ENCODE data around the gene KIAA1755. TPM values are rescaled to one million over a fixed set of nuclear protein-coding genes. Genes with fewer than 3 reads are reported as not detected.

The KIAA1755 gene
- total RNA-seq, 1 experiment from 2014 or later = 0.22 TPM

DNA sequence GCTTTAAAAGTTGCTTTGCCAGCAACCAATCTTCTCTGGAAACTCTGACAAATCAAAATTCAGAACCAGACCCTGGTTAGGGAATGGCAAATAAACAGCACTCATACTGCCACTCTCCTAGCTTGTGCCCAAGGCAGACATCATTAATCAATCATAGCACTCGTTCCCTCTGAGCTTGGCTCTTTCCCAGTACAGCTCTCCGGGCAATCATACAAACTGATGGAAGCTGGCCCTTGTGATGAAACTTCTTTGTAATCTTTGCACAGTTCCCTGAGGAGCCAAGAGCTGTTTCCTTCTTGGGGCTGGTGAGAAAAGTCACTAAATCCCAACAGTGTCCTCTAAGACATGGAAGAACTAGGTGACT, 34.7 kb downstream of the KIAA1755 start:
- no peak overlapping the region for H2AFZ ChIP-seq
- no peaks in the 10 kb centered on the region for H3K79me2 ChIP-seq (ENCODE audit: low read depth)
- no peaks in the 10 kb centered on the region for H3K9me3 ChIP-seq (ENCODE audit: insufficient read depth, low read depth)
- intact Hi-C loops (cut with micrococcal nuclease; ENCODE audit: unreplicated experiment) = no loop called here
- no TSS peak for BruUV-seq (replicated peaks)
- no peak overlapping the region for H3K4me3 ChIP-seq
- no peaks in the 10 kb centered on the region for H3K27me3 ChIP-seq (ENCODE audit: insufficient read depth, low read depth)
- H3K9me2 ChIP-seq (ENCODE audit: insufficient read depth) = no peaks in the 10 kb centered on the region
- CTCF ChIA-PET = interaction anchor here (0.6 kb wide), 1 partner anchor 96 kb away, joined by 3 read pairs; no protein-coding TSS in a partner anchor
- peak in 1 of 2 experiments; percentile 28 for DNase-seq
- H3K27ac ChIP-seq = no peak overlapping the region
- H4K20me1 ChIP-seq (ENCODE audit: insufficient read depth) = no peaks in the 10 kb centered on the region
- H3K36me3 ChIP-seq (ENCODE audit: low read depth) = no peaks in the 10 kb centered on the region
- H3F3A ChIP-seq (ENCODE audit: insufficient read depth, low read depth) = no peaks in the 10 kb centered on the region; the same call in 1 of the 2 replicates
- peaks cover 1% of the 10 kb centered on the region; the same call in 1 of the 2 replicates for H3K4me1 ChIP-seq (replicated peaks; ENCODE audit: insufficient read depth)
- POLR2A ChIA-PET (ENCODE audit: unreplicated experiment) = no interaction called here
- H3K4me2 ChIP-seq = no peak overlapping the region
- TF ChIP-seq, protein P1, sequence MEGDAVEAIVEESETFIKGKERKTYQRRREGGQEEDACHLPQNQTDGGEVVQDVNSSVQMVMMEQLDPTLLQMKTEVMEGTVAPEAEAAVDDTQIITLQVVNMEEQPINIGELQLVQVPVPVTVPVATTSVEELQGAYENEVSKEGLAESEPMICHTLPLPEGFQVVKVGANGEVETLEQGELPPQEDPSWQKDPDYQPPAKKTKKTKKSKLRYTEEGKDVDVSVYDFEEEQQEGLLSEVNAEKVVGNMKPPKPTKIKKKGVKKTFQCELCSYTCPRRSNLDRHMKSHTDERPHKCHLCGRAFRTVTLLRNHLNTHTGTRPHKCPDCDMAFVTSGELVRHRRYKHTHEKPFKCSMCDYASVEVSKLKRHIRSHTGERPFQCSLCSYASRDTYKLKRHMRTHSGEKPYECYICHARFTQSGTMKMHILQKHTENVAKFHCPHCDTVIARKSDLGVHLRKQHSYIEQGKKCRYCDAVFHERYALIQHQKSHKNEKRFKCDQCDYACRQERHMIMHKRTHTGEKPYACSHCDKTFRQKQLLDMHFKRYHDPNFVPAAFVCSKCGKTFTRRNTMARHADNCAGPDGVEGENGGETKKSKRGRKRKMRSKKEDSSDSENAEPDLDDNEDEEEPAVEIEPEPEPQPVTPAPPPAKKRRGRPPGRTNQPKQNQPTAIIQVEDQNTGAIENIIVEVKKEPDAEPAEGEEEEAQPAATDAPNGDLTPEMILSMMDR (conservative IDR thresholded peaks at IDR 0.05) = no peak
- no peak for TF ChIP-seq EZH2 (IDR thresholded peaks at IDR 0.05; ENCODE audit: low read depth)

DNA sequence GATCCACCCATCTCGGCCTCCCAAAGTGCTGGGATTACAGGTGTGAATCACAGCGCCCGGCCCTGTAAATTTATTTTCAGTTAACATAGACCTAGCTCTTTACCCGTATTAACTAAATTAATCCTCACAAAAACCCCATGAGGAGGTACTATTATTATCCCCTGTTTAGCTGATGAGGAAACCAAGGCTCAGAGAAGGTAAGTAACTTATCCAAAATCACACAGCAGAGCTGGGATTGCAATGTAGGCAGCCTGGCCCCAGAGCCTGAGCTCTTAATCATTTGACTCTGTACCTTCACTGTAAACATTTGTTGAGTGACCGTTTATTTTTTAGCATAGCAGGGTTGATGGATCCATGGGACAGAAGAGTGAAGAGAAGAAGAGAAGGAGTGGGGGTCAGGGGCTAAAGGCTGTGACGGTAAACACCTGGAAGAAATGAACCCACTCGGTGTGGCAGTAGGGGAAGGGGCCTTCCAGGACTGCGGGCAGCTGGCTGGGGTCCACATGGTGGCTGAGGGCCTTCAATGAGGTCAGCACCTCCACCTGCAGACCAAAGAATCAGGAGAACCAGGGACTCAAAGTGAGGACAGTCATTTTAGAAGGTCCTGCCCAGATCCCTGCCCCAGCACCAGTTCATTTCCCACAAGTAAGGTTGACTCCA, 35.2 kb downstream of the KIAA1755 start:
- ChIA-PET POLR2A (ENCODE audit: unreplicated experiment) (no interaction called here), CTCF (interaction anchor here (0.6 to 1.1 kb wide), 2 partner anchors 50 to 96 kb away, joined by 3 to 4 read pairs; no protein-coding TSS in a partner anchor)
- Histone ChIP-seq H3K4me1 (replicated peaks; ENCODE audit: insufficient read depth) (peaks cover 4% of the 10 kb centered on the region; the same call in 1 of the 2 replicates), H3K79me2 (ENCODE audit: low read depth) (no peaks in the 10 kb centered on the region), H4K20me1 (ENCODE audit: insufficient read depth) (no peaks in the 10 kb centered on the region), H2AFZ (no peak overlapping the region), H3K9me2 (ENCODE audit: insufficient read depth) (no peaks in the 10 kb centered on the region), H3K27me3 (ENCODE audit: insufficient read depth, low read depth) (no peaks in the 10 kb centered on the region), H3F3A (ENCODE audit: insufficient read depth, low read depth) (no peaks in the 10 kb centered on the region; the same call in 1 of the 2 replicates), H3K27ac (no peak overlapping the region), H3K36me3 (ENCODE audit: low read depth) (no peaks in the 10 kb centered on the region), H3K4me3 (no peak overlapping the region), H3K9me3 (ENCODE audit: insufficient read depth, low read depth) (no peaks in the 10 kb centered on the region), H3K4me2 (no peak overlapping the region)
- intact Hi-C loops (cut with micrococcal nuclease; ENCODE audit: unreplicated experiment) = no loop called here
- TF ChIP-seq, protein P1 (conservative IDR thresholded peaks at IDR 0.05) = no peak
- no peak for TF ChIP-seq EZH2 (IDR thresholded peaks at IDR 0.05; ENCODE audit: low read depth)
- peak in 1 of 2 experiments; percentile 8 for DNase-seq
- BruUV-seq (replicated peaks) = no TSS peak

DNA sequence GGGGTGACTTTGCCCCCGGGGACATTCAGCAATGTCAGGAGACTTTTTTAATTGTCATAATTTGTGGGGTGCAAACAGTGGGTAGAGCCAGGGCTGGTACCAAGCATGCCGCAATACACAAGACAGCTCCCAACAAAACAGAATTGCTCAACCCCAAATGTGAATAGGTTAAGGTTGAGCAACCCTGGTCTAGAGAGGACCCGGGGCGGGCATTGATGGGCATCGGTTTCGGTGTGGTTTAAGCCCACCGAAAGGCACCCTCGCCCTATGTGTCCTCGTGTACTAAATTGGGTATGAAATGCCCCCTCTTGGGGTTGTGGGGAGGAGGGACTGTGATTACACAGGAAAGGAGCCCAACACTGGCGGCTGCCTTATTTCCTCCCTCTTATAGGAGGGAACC, 36.0 kb downstream of the KIAA1755 start:
- no peak for DNase-seq
- Histone ChIP-seq H3K4me3 (no peak overlapping the region), H3F3A (ENCODE audit: insufficient read depth, low read depth) (no peaks in the 10 kb centered on the region; the same call in 1 of the 2 replicates), H3K27ac (no peak overlapping the region), H4K20me1 (ENCODE audit: insufficient read depth) (no peaks in the 10 kb centered on the region), H3K36me3 (ENCODE audit: low read depth) (no peaks in the 10 kb centered on the region), H2AFZ (no peak overlapping the region), H3K79me2 (ENCODE audit: low read depth) (no peaks in the 10 kb centered on the region), H3K27me3 (ENCODE audit: insufficient read depth, low read depth) (no peaks in the 10 kb centered on the region), H3K9me3 (ENCODE audit: insufficient read depth, low read depth) (no peaks in the 10 kb centered on the region), H3K4me1 (replicated peaks; ENCODE audit: insufficient read depth) (peaks cover 4% of the 10 kb centered on the region; the same call in 1 of the 2 replicates), H3K9me2 (ENCODE audit: insufficient read depth) (no peaks in the 10 kb centered on the region), H3K4me2 (no peak overlapping the region)
- CTCF ChIA-PET = interaction anchor here (0.8 to 1.1 kb wide), 2 partner anchors 49 to 167 kb away, joined by 3 to 4 read pairs; no protein-coding TSS in a partner anchor
- POLR2A ChIA-PET (ENCODE audit: unreplicated experiment) = no interaction called here
- TF ChIP-seq, protein P1 (conservative IDR thresholded peaks at IDR 0.05) = no peak
- no peak for TF ChIP-seq EZH2 (IDR thresholded peaks at IDR 0.05; ENCODE audit: low read depth)
- BruUV-seq (replicated peaks) = no TSS peak
- intact Hi-C loops (cut with micrococcal nuclease; ENCODE audit: unreplicated experiment) = loop anchor here (5.0 kb wide), 3 partner anchors 232 to 662 kb away; partner anchors contain the start of gene VSTM2L

Data from PC-9 (cell line).